HG02840 (cell line): ENCODE measurements around the gene SLC36A4.
"Not testable (repeated sequence)": the region's sequence is repeated elsewhere in the genome, so short reads cannot be mapped to it uniquely, and the experiment has no call there.

Experiments used
- ATAC-seq: cut with Tn5 transposase; IDR thresholded peaks from one replicate; pipeline ENCODE4 v1.9.1; 2021; ENCODE audit warnings: mild to moderate bottlenecking, moderate library complexity, moderate number of reproducible peaks; ENCODE audit not compliant: unreplicated experiment, low FRiP score

Gene SLC36A4

DNA sequence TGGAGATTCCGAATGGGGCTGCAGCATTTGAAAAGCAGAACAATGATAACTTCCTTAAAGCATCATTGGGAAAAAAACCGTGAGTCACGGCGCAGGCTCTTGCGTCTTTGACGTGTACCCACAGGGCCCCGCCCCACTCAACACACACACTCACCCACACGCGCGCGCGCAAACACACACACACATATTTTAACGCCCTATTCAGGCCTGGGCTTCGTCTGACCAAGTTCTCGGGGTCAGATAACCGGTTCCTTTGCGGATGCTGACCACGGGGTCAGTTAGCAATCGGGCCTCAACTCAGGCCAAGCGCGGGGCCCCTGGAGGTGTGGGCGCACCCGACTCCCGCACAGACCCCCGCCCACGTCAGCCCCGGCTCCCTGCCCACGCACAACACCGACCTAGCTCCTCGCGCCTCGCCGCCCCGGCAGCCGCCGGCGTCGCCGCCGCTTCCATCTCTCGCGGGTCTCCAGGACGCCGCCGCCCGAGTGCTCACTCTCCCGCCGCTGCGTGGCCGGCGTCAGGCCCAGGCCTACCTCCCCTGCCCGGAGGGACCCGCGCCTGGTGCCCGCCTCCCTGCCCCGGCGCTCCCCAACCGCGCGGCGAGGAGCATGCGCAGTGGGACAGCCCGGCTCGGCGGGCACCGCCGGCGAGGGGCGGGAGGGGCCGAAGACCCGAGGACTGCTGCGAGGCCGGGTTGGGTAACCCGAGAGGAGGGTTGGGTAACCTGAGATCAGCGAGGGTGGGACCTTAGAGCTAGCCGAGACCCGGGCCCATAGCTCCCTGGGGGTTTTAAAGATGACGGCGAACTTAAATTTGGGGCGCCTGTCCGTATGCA is at the start of gene SLC36A4:
SLC36A4 (minus strand) TSS at position 612 of the 835 bp plus-strand sequence; CDS start at position 453, 159 bp downstream.
- peak; percentile 86 for ATAC-seq

DNA sequence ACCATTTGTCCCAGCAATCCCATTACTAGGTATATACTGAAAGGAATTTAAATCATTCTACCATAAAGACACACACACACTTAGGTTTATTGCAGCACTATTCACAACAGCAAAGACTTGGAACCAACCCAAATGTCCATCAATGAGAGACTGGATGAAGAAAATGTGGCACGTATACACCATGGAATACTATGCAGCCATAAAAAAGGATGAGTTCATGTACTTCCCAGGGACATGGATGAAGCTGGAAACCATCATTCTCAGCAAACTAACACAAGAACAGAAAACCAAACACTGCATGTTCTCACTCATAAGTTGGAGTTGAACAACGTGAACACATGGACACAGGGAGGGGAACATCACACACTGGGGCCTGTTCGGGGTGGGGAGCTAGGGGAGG is 49.0 kb upstream of the SLC36A4 start:
- ATAC-seq = not testable (repeated sequence)

DNA sequence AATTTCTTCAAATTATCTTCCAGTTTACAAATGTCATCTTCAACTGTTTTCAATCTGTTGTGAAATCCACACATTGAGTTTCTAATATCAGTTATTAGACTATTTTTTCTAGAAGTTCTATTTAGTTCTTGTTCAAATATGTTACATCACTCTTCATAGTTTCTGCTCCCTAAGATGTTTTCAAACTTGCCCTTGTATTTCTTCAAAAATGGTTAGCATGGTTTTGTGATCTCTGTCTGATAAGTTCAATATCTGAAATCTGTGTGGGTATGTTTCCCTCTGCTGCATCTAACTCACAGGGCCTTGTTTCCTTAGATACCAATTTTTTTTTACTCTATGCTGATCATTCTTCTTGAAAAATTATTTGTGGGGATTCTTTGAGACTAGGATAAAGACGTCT is 46.2 kb upstream of the SLC36A4 start:
- no peak for ATAC-seq

DNA sequence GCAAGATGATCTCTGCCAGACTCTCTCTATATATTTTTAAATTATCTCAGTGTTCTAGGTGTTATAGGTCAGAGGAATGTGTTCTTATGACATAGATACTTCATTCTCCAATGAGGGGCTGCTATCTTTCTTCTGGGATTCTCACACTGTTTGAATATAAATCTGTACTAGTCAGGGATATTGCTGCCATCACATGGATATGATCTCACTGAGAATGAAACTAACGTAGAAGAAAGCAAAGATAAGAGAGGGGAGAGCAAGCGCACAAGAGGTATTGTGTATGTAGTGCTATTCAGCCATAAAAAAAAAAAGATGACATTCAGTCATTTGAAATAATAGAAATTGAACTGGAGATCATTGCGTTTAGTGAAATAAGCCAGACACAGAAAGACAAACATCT is 42.2 kb upstream of the SLC36A4 start:
- ATAC-seq = no peak

DNA sequence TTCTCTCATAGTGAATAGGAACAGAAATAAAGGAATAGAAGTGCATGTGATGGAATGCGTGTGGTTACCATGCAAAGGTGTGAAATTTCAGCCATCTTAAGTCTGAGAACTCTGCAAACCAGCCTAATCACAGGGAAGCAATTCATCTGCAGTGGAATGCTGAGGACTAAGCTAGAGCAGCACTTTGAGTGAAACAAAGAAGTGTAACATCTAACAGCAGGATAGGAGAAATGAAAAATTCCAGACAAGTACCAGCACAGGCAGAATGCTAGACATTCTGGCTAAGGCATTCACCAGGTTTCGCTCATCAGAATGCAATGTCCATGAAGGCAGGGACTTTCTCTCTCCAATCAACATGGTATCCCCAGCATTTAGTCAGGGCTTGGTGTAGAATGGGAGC is 41.2 kb upstream of the SLC36A4 start:
- ATAC-seq = no peak

DNA sequence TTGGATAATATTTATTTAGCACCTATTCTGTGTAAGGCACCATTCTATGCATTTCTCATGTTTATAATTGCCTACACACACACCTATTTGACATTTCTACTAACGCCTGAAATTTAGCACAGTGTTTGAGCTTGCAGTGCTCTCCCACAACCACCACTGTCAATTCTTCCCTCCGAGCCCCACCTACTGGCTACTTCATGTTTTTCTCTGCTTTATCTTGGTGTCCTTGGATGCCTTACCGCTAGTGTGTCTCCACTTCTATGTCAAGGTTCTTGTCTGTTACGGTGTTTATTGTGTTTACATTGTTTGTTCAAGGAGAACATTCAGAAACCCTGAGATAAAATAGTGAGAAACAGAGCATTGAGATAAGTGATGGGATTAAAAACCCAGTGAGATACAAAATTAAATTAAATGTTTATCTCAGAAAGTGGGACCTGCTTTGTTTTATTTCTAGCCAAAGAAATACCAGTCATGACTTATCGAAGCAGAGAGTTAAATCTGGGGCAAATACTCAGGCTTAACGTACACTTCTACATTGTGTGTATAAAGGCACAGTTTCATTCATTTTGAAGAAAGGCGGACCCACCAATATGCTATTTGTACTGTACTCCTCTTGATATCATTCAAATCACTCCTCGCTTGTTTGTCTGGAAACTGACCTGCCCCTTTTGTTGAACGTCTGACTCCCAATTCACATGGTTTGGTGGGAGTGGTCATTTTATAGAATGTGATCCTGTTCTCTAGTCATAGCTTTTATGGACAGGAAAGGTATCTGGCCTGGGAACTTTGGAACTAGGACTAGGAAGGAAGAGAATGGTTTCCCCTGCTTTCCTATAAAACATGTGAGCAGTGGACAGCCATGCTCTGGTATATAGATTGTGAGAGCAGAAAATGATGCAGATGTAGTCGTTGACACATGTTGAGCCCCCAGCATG is 39.2 kb upstream of the SLC36A4 start:
- ATAC-seq = no peak

DNA sequence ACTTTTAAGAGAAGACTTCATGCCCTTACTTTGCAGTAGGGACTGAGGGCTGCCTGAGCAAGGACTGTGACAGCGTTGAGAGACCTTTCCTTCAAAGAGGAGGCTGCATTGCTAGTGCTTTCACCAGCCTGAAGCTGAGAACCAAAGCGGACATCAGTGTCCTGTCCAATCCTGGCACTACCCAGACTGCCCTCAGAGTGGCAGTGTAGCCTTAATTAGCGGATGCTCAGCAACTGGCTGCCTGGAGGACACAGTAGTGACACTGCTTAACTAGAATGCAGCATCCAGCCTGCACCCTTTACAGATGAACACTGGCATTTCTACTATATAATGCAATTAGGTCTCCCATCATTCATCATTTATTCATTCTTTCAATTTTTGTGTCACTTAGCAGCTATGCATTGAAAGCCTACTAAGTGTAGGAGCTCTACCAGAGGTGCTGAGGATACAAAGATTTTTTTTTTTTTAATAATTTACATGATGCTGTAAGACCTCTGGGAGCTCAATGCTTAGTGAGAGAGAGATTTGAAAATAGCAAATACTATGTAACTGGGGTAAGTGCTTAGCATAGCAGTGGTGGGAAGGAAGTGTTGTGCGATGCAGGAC is 36.9 kb upstream of the SLC36A4 start:
- peak; percentile 92 for ATAC-seq

DNA sequence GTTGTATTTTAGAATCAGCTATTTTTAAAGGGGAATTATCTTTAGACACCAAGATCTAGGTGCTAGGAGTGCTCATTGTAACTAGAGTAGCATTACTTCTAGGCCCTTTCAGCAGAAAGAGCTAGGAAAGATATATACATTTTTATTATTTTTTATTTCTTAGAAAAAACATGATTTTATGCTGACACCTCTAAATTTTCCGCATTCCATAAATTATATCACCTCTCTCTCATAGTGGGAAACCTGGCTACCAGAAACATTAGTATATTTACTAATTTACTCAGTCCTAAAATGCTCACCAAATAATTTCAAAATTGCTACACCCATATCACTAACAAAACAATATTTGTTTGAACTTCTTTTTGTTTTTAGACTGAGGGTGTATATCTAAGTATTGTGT is 32.1 kb upstream of the SLC36A4 start:
- ATAC-seq = no peak

DNA sequence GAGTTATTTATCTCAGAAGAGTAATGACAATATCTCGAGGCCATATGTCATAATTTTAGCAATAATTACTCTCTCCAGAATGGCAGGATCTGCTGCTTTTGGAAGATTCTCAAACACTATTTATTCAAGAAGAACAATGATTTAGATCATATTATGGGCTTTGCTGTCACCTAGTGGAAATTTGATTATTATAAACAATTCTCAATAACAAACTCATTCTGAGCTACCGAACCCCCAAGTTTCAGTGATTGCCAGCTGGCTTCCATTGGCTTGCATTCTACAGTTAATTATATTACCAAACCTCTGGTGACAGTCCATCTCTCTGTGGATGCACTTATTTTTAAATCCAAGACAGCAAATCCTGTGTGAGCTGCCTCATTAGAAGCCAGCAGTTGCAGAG is 27.9 kb upstream of the SLC36A4 start:
- no peak for ATAC-seq

DNA sequence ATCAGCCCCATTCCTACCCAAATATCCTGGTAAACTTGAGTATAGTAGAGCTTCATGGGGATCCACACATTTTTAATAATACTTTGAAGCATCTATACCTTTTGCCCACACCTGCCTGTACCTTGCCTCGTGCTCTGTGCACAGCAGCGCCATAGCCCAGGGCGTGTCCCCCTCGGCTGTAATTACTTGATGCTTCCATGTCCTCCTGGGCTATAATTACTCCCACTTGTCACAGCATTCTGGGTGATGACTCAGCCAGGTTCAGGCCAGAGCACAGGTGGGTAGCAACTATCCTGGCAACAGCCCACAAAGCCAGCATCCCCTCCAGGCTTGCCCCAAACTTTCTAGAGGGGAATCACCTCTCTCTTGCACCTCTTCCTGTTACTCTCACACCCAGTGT is 23.7 kb upstream of the SLC36A4 start:
- no peak for ATAC-seq

DNA sequence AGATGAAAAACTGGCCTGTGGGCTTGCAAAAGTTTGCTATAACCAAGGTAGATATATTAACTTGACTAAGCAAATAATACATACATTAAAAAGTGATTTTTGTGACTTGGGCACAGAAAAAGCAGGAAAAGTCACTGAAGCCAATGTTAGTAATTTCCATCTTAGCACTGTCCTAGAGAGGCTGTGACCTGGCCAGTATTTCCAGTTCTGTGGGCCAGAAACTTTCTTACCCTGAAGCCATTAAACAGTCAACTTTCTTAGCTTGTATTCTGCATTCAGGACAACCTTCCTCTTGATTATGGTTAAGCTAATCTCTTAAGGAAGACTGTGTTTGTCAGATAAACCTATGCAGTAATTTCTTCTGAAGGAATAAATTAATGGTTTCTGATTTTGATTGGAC is 22.3 kb upstream of the SLC36A4 start:
- ATAC-seq = no peak

DNA sequence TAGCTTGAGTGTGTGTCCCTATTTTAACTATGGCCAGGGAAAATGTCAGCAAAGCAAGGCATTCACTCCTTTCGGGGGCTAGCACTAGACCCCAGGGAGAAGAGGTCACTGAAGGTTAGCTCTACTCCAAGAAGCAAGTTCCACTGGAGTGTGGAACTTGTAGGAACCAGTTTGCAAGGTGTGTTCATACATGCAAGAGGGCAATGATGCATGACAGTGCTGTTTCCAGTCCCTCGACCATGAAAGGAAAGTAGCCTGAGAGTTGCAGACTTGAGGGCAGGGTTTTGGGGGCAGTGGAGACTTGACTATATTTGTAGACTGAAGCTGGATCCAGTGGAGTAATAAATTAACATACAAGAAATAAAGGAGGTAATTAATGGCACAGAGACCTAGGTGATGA is 21.6 kb upstream of the SLC36A4 start:
- ATAC-seq = no peak

DNA sequence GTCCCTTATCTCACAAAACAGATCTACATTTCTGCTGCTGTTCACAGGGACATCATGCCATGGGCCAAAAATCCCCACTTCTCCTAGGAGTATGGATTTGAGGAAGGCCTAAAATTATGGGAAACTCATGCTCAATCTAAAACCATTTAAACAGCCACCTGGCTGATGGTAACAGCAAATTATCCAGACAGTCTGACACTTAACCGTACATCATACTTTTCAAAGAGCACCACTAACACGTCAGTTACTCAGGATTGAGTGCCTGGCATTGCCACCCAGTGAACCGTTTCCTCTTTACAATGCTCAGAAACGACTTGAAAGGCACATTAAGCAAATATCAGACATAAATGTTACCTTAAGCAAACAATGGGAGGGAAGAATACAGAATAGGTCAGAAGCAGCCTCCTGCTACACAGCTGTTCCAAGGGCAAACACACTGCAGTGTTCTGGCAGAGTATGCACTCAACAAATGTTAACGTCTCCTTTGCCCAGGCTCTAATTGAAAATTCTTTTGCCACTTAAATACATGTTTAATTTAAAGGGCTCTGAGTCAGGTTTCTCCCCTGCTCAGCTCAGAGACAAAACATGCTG is 18.8 kb upstream of the SLC36A4 start:
- no peak for ATAC-seq

DNA sequence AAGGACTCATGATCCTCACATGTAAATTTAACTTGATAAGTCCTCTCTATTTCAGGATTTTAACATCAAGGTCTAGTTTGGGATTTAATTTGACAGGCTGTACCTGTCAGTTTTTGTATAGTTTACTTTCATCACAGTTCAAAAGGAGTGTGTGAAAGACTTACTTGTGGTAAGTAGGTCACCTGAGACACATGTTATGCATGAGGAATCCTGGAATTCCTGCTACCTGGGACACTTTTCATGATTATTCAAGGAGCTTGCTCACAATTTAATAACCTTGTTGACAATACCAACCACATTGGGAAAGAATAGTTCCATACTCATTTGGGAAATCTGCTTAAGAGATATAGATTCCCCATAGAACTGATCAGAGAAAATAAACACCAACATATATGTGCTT is 15.8 kb upstream of the SLC36A4 start:
- ATAC-seq = no peak

DNA sequence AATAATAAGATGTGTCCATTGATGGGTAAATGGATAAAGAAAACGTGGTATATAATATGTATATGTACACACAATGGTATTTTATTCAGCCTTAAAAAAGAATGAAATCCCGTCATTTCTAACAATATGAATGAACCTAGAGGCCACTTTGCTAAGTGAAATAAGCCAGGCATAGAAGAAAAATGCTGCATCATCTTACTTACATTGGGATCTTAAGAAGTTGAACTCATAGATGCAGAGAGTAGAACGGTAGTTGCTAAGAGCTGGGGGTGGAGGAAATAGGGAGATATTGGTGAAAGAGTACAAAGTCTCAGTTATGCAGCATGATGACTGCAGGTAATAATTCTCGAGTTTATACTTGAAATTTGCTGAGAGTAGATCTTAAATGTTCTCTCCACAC is 14.3 kb upstream of the SLC36A4 start:
- no peak for ATAC-seq

DNA sequence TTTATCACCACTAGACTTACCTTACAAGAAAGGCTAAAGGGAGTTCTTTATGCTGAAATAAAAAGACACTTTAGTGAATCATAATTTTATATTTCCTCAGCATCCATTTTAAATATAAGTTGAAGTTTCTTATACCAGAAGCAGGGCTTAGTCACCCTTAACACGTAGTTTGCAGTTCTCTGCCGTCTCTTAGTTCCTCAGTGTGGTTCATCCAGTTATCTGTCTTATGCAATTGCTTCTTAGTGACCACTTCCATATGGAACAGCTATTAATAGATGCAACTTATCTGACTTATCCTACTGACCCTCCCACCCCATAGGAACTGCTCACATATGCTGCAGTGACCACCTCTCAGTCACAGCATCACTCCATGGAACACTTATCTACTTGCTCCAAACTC is 11.7 kb upstream of the SLC36A4 start:
- no peak for ATAC-seq

DNA sequence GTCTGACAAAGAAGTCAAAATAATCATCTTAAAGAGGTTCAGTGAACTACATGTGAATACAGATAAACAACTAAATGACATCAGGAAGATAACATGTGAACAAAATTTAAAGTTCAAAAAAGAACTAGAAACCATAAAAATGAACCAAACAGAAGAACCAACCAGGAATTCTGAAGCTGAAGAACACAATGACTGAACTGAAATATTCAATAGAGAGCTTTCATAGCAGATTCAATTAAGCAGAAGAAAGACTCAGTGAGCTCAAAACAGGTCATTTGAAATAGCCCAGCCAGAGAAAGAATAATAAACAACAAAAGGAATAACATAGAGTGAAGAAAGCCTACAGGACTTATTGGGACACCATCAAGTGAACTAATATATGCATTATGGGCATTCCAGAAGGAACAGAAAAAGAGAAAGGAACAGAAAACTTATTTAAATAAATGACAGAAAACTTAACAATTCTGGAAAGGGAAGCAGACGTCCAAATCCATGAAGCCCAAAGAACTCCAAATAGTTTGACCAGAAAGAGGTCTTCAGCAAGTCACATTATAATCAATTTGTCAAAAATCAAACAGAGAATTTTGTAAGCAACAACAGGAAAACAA is 11.0 kb upstream of the SLC36A4 start:
- ATAC-seq = no peak

DNA sequence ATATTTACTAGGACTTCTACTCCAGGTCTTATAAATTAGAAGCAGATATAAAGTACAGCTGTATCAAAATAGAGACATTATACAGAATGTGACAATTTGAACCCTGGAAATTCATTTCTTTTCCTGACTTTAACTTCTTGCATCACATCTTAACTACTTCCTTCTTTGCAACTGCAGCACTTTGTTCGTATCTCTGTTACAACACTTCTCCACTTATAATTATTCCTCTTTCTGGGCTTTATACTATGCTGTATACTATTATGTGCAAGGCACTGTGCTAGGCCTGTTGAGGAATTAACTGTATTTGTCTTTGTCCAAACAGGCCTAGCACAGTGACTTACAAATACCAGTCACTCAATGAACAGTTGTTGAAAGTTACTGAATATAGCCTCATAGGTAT is 1.8 kb upstream of the SLC36A4 start:
- ATAC-seq = no peak

DNA sequence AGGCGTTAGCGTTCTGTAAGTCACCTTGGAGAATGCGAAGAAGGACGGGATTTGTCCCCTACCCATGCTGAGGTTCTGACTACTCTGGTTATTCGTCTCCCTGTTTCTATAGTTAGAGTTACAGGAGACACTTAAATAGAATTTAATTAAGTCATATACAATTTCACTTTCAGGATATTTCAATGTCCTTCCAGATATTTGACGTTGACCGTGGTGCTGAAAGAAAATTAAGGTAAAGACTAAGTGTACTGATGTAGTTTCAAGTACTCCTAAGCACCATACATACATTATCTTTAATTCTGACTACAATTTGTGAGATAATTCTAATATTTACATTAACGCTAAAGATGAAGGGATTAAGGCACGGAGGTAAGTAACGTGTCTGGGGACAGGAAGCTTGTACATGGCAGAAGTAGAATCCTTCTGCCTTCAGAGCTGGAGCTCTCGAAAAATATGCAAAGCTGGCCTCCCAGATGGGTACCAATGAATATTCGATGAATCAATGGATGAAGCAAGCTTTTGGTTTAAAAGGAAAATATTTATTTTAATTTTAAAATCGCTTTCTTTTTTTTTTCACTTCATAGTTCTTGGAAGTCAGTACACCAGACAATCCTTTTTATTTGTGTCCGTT is 539 bp upstream of the SLC36A4 start:
- peak; percentile 4 for ATAC-seq
